ENCODE results near the gene LRFN2.

DNA sequence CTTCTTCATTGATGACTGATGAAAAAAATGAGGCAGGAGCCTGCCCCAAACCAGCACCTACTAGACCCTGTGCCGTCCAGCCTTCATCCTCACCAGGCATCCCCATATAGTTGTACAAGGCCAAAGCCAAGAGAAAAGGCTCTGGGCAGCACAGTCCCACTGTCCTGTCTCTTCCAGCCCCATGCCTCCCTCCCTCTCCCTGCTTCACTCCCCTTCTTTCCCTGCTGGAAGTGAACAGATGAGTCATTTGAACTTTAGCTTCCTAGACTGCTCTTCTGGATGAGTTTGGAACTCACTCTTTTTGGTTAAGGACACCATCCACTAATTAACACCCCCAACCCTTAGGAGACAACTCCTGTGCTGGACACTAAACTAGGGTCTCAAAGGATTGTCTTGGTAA is 235.2 kb downstream of the LRFN2 start:
- TF ChIP-seq POLR2A (IDR thresholded peaks at IDR 0.05): no peak
- TF ChIP-seq, protein P1, sequence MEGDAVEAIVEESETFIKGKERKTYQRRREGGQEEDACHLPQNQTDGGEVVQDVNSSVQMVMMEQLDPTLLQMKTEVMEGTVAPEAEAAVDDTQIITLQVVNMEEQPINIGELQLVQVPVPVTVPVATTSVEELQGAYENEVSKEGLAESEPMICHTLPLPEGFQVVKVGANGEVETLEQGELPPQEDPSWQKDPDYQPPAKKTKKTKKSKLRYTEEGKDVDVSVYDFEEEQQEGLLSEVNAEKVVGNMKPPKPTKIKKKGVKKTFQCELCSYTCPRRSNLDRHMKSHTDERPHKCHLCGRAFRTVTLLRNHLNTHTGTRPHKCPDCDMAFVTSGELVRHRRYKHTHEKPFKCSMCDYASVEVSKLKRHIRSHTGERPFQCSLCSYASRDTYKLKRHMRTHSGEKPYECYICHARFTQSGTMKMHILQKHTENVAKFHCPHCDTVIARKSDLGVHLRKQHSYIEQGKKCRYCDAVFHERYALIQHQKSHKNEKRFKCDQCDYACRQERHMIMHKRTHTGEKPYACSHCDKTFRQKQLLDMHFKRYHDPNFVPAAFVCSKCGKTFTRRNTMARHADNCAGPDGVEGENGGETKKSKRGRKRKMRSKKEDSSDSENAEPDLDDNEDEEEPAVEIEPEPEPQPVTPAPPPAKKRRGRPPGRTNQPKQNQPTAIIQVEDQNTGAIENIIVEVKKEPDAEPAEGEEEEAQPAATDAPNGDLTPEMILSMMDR (IDR thresholded peaks at IDR 0.05): no peak
